Uterus (tissue), 4 donors: ENCODE results near the gene PSMG3. TPM values are rescaled to one million over a fixed set of nuclear protein-coding genes. Genes with fewer than 3 reads are reported as not detected.

Experiments
- DNase-seq, 2 donors: peaks; one replicate each; pipeline ENCODE4 v3.0.0-alpha.2; 2019 to 2020
- H3K27ac ChIP-seq, 2 donors: fragments of 200-600 bp; sonication (generic); 1 replicate in 1 of 2; 2 replicates in 1 of 2; pipeline ENCODE4 v1.5.1; 2016 to 2018
- H3K27me3 ChIP-seq, 2 donors: fragments of 200-600 bp; sonication (generic); one replicate each; pipeline ENCODE4 v1.5.1; 2018 to 2019; ENCODE audit warnings: control low read depth in 1 of 2
- H3K36me3 ChIP-seq, 2 donors: fragments of 200-600 bp; sonication (generic); one replicate each; pipeline ENCODE4 v1.5.1; 2019; ENCODE audit warnings: control low read depth in 1 of 2
- H3K4me1 ChIP-seq, 2 donors: fragments of 200-600 bp; sonication (generic); one replicate each; pipeline ENCODE4 v1.5.1; 2018 to 2019; ENCODE audit warnings: control low read depth in 1 of 2
- H3K4me3 ChIP-seq, 2 donors: fragments of 200-600 bp; sonication (generic); 1 replicate in 1 of 2; 2 replicates in 1 of 2; pipeline ENCODE4 v1.5.1; 2018 to 2019; ENCODE audit warnings: mild to moderate bottlenecking in 1 of 2
- H3K9me3 ChIP-seq, 2 donors: fragments of 200-600 bp; sonication (generic); one replicate each; pipeline ENCODE4 v1.5.1; 2019; ENCODE audit warnings: control low read depth in 1 of 2
- CTCF ChIP-seq, 4 experiments: fragments of 200-600 bp in 2 of 4; fragments of 450-650 bp in 2 of 4; sonication (generic) in 2 of 4; IDR thresholded peaks; one replicate each; pipeline ENCODE4 v1.5.1; 2016 to 2019; ENCODE audit warnings: antibody characterized with exemption in 4 of 4, mild to moderate bottlenecking in 2 of 4, moderate library complexity in 1 of 4
- POLR2A ChIP-seq, 2 donors: fragments of 450-650 bp; IDR thresholded peaks; one replicate each; pipeline ENCODE4 v1.6.1; 2016; ENCODE audit warnings: antibody characterized with exemption in 2 of 2, mild to moderate bottlenecking in 1 of 2, moderate library complexity in 1 of 2
- intact Hi-C: fragments of 100-400 bp; cut with DNase I; formaldehyde crosslinking; loops from one replicate; pipeline ENCODE4 v1.15.1; 2023; ENCODE audit warnings: low total_unique reads
- total RNA-seq, 4 donors: library from RNA; depleted of rRNA in 3 of 4; stranded (reverse); fragments of >200 nt in 3 of 4; gene quantifications; one replicate each; pipeline versions ENCODE4 v1.1.0 to v1.2.4, GENCODE V29; 2014 to 2023
- donor health status: DM: yes; HTN: yes; CAD: no.

Gene PSMG3
- total RNA-seq, 4 donors from 2014 or later: 16.4 to 143 (median 25.7) TPM

DNA sequence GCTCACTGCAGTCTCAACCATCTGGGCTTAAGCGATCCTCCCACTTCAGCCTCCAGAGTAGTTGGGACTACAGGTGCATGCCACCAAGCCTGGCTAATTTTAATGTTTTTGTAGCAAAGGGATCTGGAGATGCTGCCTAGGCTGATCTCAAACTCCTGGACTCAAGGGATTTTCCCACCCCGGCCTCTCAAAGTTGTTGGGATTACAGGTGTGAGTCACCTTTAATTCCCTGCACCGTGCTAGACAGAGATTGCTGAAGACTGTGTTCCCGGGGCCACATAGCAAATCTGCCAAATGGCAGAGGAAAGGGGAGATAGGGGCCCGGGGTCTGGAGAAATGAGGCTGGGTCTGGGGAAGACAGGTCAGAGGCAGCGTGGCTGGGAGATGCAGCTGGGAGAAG lies 20.6 kb upstream of the PSMG3 start:
- intact Hi-C loops: no loop called here
- H3K27me3 ChIP-seq: peaks cover 0 to 8% of the 10 kb centered on the region in 2 donors
- no peaks in the 10 kb centered on the region for H3K36me3 ChIP-seq

DNA sequence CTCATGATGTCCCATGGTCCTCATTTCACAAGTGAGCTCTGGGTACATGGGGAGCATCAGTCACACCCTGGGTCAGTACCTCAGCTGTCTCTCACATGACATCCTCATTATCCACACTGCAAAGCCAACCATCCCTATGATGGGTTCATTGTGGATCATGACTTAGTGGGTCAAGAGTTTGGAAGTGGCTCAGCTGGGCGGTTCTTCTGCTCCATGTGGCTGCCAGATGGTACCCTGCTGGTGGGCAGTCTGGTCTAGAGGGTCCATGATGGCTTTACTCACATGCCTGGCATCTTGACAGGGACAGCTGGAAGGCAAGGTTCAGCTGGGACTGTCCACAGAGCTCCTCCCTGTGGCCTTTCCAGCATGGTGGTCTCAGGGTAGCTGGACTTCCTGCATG lies 19.1 kb upstream of the PSMG3 start:
- intact Hi-C loops: no loop called here
- Histone ChIP-seq H3K27me3 (peaks cover 0 to 8% of the 10 kb centered on the region in 2 donors), H3K27ac (no peak overlapping the region), H3K4me1 (no peaks in the 10 kb centered on the region), H3K9me3 (peaks cover 0 to 3% of the 10 kb centered on the region in 2 donors), H3K36me3 (no peaks in the 10 kb centered on the region), H3K4me3 (no peak overlapping the region)
- TF ChIP-seq POLR2A (IDR thresholded peaks at IDR 0.05): no peak
- no peak for TF ChIP-seq CTCF (IDR thresholded peaks at IDR 0.05)
- DNase-seq: no peak

More for the DNA sequence above, 20.6 kb upstream of the PSMG3 start:
- Histone ChIP-seq H3K9me3 (peaks cover 0 to 3% of the 10 kb centered on the region in 2 donors), H3K4me3 (no peak overlapping the region), H3K4me1 (no peaks in the 10 kb centered on the region), H3K27ac (no peak overlapping the region)
- no peak for TF ChIP-seq POLR2A (IDR thresholded peaks at IDR 0.05)
- no peak for TF ChIP-seq CTCF (IDR thresholded peaks at IDR 0.05)
- DNase-seq: no peak

DNA sequence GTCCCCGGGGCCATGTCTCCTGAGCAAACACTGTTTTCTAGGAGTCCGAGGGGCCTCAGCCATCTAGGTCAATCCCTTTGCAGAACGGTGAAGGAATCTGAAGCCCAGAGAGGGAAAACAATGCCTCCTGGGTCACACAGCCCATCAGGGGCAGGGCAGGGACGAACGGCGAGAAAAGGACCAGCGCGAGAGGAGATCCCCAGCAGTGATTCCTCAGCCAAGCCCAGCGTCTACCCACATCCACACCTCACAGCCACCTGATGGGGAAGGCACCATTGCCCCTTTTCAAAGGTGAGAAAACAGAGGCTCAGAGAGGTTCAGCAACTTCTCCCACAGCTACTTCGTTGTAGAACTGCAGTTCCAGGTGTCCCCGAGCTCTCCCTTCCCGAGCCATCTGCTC lies 17.9 kb upstream of the PSMG3 start:
- no peak for DNase-seq
- no peaks in the 10 kb centered on the region for H3K36me3 ChIP-seq
- TF ChIP-seq POLR2A (IDR thresholded peaks at IDR 0.05): no peak
- no peak for TF ChIP-seq CTCF (IDR thresholded peaks at IDR 0.05)
- peaks cover 0 to 8% of the 10 kb centered on the region in 2 donors for H3K27me3 ChIP-seq
- no peaks in the 10 kb centered on the region for H3K4me1 ChIP-seq
- peaks cover 0 to 3% of the 10 kb centered on the region in 2 donors for H3K9me3 ChIP-seq
- intact Hi-C loops: no loop called here
- no peak overlapping the region for H3K27ac ChIP-seq
- H3K4me3 ChIP-seq: no peak overlapping the region

DNA sequence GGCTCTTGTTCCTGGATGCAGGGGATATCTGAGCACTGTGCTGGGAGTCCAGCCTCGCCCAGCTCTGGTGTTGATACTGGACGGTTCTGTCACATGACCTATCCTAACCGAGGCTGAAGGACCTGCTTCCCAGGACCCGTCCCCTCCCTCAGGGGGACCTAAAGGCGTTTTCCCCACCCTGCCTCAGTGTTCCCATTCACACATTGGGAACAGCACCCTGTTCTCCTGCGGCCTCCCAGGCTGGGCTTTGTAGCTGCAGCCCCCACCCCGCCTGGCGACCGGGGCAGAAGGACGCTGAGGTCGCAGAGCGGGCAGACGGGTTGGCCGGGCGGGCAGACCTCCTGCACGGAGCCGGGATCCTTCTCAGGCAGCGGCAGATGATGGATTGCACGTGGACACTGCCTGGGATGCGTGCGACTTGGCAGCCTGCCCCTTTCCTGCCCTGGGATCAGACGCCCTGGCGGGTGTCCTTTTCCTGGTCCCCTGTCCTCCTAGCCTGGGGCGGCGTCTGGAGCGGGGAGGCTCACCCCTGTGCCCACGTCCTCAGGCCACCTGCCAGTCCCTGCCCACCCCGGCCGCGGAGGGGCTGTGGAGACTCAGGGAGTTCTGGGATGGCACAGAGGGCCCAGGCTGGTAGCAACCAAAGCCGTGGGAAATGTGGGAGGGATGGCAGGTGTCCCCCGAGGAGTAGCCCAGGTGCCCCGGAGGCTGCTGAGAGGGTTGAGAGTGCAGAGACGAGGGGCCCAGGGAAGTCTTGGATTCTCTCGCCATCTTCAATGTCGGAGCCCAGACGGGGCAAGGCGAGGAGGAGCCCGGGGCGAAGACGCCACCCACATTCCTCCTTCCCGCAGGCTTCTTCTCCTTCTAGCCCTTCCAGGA lies 17.2 kb upstream of the PSMG3 start:
- no peak for TF ChIP-seq CTCF (IDR thresholded peaks at IDR 0.05)
- no peak for TF ChIP-seq POLR2A (IDR thresholded peaks at IDR 0.05)
- intact Hi-C loops: no loop called here

DNA sequence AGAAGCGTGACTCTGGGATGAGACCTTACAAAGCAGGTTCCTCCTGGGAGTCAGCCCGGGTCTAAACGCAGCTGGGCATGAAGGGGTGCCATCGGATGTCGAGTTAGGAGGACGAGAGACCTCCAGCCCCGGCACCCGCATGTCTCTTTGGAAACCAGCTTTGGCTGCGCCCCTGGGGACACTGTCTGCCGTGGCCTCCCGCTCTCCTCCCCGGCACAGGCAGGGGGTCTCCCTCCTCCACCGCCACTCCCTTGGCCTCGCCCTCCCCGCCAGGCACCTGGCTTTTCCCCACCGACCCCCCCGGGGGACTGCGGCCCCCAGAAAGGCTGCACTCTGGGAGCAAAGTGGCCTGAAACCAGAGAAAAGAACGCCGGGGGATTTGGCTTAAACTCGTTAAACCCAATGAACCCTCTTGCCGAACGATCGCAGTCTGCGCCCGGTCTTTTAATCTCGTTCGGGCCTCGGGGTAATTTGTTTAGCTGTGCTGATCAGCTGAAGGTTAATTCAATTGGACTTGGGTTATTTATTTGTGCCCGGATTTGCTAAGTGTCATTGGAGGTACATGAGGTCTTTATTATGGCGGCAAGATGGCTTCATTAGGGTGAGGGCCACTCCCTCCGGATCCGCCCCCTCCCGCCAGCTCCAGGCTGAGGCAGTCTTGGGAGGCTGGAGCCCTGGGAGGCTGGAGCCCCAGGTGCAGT lies 16.4 kb upstream of the PSMG3 start:
- H3K4me3 ChIP-seq: no peak overlapping the region
- no peak for DNase-seq
- intact Hi-C loops: no loop called here

More for the DNA sequence above, 17.2 kb upstream of the PSMG3 start:
- no peaks in the 10 kb centered on the region for H3K4me1 ChIP-seq
- no peak for DNase-seq
- no peak overlapping the region for H3K27ac ChIP-seq
- no peaks in the 10 kb centered on the region for H3K36me3 ChIP-seq
- H3K9me3 ChIP-seq: peaks cover 0 to 3% of the 10 kb centered on the region in 2 donors
- no peak overlapping the region for H3K4me3 ChIP-seq
- peaks cover 0 to 5% of the 10 kb centered on the region in 2 donors for H3K27me3 ChIP-seq

More for the DNA sequence above, 16.4 kb upstream of the PSMG3 start:
- H3K27me3 ChIP-seq: no peaks in the 10 kb centered on the region
- peaks cover 0 to 3% of the 10 kb centered on the region in 2 donors for H3K9me3 ChIP-seq
- no peaks in the 10 kb centered on the region for H3K36me3 ChIP-seq
- H3K4me1 ChIP-seq: no peaks in the 10 kb centered on the region
- TF ChIP-seq CTCF (IDR thresholded peaks at IDR 0.05) (no peak), POLR2A (IDR thresholded peaks at IDR 0.05) (no peak)
- no peak overlapping the region for H3K27ac ChIP-seq
